Fibroblast of lung (primary cell): ENCODE results near the gene CSNK1G2.

Experiments
- EZH2 ChIP-seq: IDR thresholded peaks from 2 replicates; pipeline ENCODE4 v1.5.1; 2012; ENCODE audit warnings: low read length, control low read depth, mild to moderate bottlenecking; ENCODE audit errors: missing control alignments
- TF ChIP-seq, protein P1 (sequence below), 2 donors: IDR thresholded peaks in 1 of 2; conservative IDR thresholded peaks in 1 of 2; 1 replicate in 1 of 2; 2 replicates in 1 of 2; pipeline ENCODE4 v1.5.1; 2011 to 2012; ENCODE audit warnings: low read length in 2 of 2, control low read depth in 1 of 2, inconsistent platforms in 1 of 2, low read depth in 1 of 2, mild to moderate bottlenecking in 1 of 2

DNA sequence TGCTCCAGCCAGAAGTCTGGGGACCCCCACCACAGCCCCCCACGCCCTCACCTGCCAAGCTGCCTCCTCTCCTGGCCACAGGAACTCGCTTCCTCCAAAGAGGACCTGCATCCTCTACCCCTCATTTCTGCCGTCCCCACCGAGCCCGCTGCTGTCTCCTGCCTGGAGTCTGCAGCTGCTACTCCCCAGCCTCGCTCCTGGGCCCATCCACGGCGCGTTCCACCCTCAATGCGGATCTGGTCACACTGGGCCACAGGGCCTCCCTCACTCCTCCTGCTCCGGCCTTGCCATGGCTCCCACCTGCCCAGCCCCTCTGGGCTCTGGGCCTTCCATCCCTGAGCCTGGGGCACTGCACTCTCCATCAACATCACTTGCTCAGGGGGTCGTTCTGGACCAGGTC is 70.2 kb downstream of the CSNK1G2 start:
- TF ChIP-seq, protein P1, sequence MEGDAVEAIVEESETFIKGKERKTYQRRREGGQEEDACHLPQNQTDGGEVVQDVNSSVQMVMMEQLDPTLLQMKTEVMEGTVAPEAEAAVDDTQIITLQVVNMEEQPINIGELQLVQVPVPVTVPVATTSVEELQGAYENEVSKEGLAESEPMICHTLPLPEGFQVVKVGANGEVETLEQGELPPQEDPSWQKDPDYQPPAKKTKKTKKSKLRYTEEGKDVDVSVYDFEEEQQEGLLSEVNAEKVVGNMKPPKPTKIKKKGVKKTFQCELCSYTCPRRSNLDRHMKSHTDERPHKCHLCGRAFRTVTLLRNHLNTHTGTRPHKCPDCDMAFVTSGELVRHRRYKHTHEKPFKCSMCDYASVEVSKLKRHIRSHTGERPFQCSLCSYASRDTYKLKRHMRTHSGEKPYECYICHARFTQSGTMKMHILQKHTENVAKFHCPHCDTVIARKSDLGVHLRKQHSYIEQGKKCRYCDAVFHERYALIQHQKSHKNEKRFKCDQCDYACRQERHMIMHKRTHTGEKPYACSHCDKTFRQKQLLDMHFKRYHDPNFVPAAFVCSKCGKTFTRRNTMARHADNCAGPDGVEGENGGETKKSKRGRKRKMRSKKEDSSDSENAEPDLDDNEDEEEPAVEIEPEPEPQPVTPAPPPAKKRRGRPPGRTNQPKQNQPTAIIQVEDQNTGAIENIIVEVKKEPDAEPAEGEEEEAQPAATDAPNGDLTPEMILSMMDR (conservative IDR thresholded peaks at IDR 0.05 in 1 of 2, IDR thresholded peaks at IDR 0.05 in 1 of 2; ENCODE audit: low read depth in 1 of 2, low read length in 2 of 2), result no peak
- TF ChIP-seq EZH2, result no peak
